HUES6 (cell line): ENCODE measurements around the gene TAF3.

Source experiments
- H3K27ac ChIP-seq: 2 replicates; pipeline ENCODE4 v1.7.0; 2013; ENCODE audit warnings: low read depth, mild to moderate bottlenecking, low read length, inconsistent platforms
- H3K27me3 ChIP-seq: 2 replicates; pipeline ENCODE4 v1.6.1; 2013; ENCODE audit warnings: low read length; ENCODE audit not compliant: control insufficient read depth, insufficient read depth
- H3K36me3 ChIP-seq: 2 replicates; pipeline ENCODE4 v1.6.1; 2013; ENCODE audit warnings: low read length; ENCODE audit not compliant: control insufficient read depth, insufficient read depth
- H3K4me1 ChIP-seq: 2 replicates; pipeline ENCODE4 v1.6.1; 2013; ENCODE audit warnings: low read length; ENCODE audit not compliant: control insufficient read depth, insufficient read depth
- H3K4me3 ChIP-seq: 2 replicates; pipeline ENCODE4 v1.5.1; 2013; ENCODE audit warnings: low read depth, low read length
- H3K9ac ChIP-seq: one replicate; pipeline ENCODE4 v1.6.1; 2013; ENCODE audit warnings: mild to moderate bottlenecking, low read length
- H3K9me3 ChIP-seq: 2 replicates; pipeline ENCODE4 v1.6.1; 2013; ENCODE audit warnings: low read depth, low read length; ENCODE audit not compliant: control insufficient read depth, insufficient read depth

TAF3 gene

GRCh38 chr10:7876541-7877127, 58.3 kb downstream of the TAF3 start:
- no peaks in the 10 kb centered on the region for H3K4me1 ChIP-seq
- no peak overlapping the region for H3K4me3 ChIP-seq
- no peaks in the 10 kb centered on the region for H3K36me3 ChIP-seq
- no peaks in the 10 kb centered on the region for H3K9me3 ChIP-seq
- H3K27ac ChIP-seq, result no peak overlapping the region
- no peaks in the 10 kb centered on the region for H3K27me3 ChIP-seq
- no peak overlapping the region for H3K9ac ChIP-seq

- H3K27me3 ChIP-seq, result no peaks in the 10 kb centered on the region
- no peaks in the 10 kb centered on the region for H3K4me1 ChIP-seq
- no peak overlapping the region for H3K27ac ChIP-seq
Measured at GRCh38 chr10:7881119-7881518, 62.8 kb downstream of the TAF3 start.

DNA sequence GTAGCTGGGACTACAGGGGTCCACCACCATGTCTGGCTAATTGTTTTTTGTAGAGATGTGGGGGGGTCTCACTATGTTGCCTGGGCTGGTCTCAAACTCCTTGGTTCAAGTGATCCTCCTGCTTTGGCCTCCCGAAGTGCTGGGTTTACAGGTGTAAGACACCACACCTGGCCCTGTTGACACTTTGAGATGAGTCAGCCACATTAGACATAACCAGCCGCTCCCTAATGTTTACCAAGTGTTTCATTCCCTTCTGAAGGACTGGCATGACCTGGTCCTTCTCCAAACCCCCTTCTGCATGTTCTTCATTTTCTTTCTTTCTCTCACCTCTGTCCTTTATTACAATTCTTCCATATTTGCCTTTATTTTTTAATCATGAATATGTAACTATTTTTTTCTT, 67.8 kb downstream of the TAF3 start:
- no peaks in the 10 kb centered on the region for H3K9me3 ChIP-seq
- no peaks in the 10 kb centered on the region for H3K27me3 ChIP-seq
- no peaks in the 10 kb centered on the region for H3K36me3 ChIP-seq
- H3K27ac ChIP-seq, result no peak overlapping the region
- H3K4me3 ChIP-seq, result no peak overlapping the region
- H3K9ac ChIP-seq, result no peak overlapping the region
- H3K4me1 ChIP-seq, result peaks cover 4% of the 10 kb centered on the region; the same call in 1 of the 2 replicates

More at GRCh38 chr10:7881119-7881518, 62.8 kb downstream of the TAF3 start:
- Histone ChIP-seq H3K36me3 (no peaks in the 10 kb centered on the region), H3K4me3 (no peak overlapping the region), H3K9me3 (no peaks in the 10 kb centered on the region), H3K9ac (no peak overlapping the region)

DNA sequence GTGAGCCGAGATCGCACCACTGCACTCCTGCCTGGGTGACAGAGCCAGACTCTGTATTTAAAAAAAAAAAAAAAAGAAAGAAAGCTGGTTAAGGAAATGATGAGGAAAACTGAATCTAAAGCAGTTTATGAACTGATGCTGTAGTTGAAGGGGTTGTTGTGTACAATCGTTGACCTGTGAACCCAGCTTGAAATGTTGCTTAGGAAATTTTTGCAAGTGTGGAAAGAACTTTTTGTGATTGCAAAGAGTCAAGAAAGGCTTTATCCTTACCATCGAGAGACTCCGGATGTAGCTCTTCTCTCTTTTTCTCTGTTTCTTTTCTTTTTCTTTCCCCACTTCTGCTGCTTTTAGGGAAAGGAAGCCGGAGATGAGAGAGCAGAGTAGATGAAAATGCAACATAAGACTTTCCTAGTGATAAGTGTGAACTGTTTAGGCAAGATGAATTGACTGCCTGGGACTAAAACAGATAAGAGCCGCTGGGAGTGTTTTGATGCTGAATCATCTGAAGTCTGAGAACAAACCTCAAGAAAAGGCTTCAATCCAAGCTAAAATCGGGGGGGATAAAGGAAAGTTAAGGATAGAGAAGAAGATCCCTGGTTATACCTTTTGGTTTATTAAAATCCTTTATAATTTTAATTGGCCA, 69.0 kb downstream of the TAF3 start:
- peaks cover 4% of the 10 kb centered on the region; the same call in 1 of the 2 replicates for H3K4me1 ChIP-seq
- no peaks in the 10 kb centered on the region for H3K27me3 ChIP-seq
- H3K9ac ChIP-seq, result no peak overlapping the region
- H3K9me3 ChIP-seq, result no peaks in the 10 kb centered on the region
- no peak overlapping the region for H3K4me3 ChIP-seq
- H3K36me3 ChIP-seq, result no peaks in the 10 kb centered on the region
- no peak overlapping the region for H3K27ac ChIP-seq

GRCh38 chr10:7889947-7890542, 71.7 kb downstream of the TAF3 start:
- Histone ChIP-seq H3K4me1 (peaks cover 4% of the 10 kb centered on the region; the same call in 1 of the 2 replicates), H3K9me3 (no peaks in the 10 kb centered on the region), H3K27me3 (no peaks in the 10 kb centered on the region), H3K9ac (no peak overlapping the region), H3K36me3 (no peaks in the 10 kb centered on the region), H3K27ac (no peak overlapping the region), H3K4me3 (no peak overlapping the region)

GRCh38 chr10:7890781-7891180, 72.5 kb downstream of the TAF3 start:
- no peaks in the 10 kb centered on the region for H3K9me3 ChIP-seq
- no peak overlapping the region for H3K9ac ChIP-seq
- no peaks in the 10 kb centered on the region for H3K36me3 ChIP-seq
- H3K4me1 ChIP-seq, result peaks cover 4% of the 10 kb centered on the region; the same call in 1 of the 2 replicates
- no peak overlapping the region for H3K27ac ChIP-seq
- H3K4me3 ChIP-seq, result no peak overlapping the region
- H3K27me3 ChIP-seq, result no peaks in the 10 kb centered on the region

GRCh38 chr10:7891634-7892033, 73.3 kb downstream of the TAF3 start:
- H3K4me1 ChIP-seq, result peaks cover 4% of the 10 kb centered on the region; the same call in 1 of the 2 replicates
- no peak overlapping the region for H3K27ac ChIP-seq
- H3K9me3 ChIP-seq, result no peaks in the 10 kb centered on the region
- no peaks in the 10 kb centered on the region for H3K27me3 ChIP-seq
- no peak overlapping the region for H3K4me3 ChIP-seq
- H3K9ac ChIP-seq, result no peak overlapping the region
- H3K36me3 ChIP-seq, result 0 out of 2 replicates have a peak, but pooled peaks cover under 1% of the 10 kb centered on the region

- Histone ChIP-seq H3K27ac (no peak overlapping the region), H3K27me3 (no peaks in the 10 kb centered on the region), H3K36me3 (0 out of 2 replicates have a peak, but pooled peaks cover 4% of the 10 kb centered on the region), H3K9me3 (no peaks in the 10 kb centered on the region), H3K4me3 (no peak overlapping the region), H3K4me1 (peaks cover 3% of the 10 kb centered on the region; the same call in 1 of the 2 replicates), H3K9ac (no peak overlapping the region)
Measured at GRCh38 chr10:7892146-7892545, 73.8 kb downstream of the TAF3 start.

GRCh38 chr10:7895699-7896090, 77.4 kb downstream of the TAF3 start:
- H3K36me3 ChIP-seq, result 0 out of 2 replicates have a peak, but pooled peaks cover 4% of the 10 kb centered on the region

GRCh38 chr10:7896297-7896696, 78.0 kb downstream of the TAF3 start:
- Histone ChIP-seq H3K27me3 (no peaks in the 10 kb centered on the region), H3K9me3 (no peaks in the 10 kb centered on the region), H3K4me1 (no peaks in the 10 kb centered on the region), H3K36me3 (0 out of 2 replicates have a peak, but pooled peaks cover 4% of the 10 kb centered on the region), H3K27ac (no peak overlapping the region), H3K9ac (no peak overlapping the region), H3K4me3 (no peak overlapping the region)

More at GRCh38 chr10:7895699-7896090, 77.4 kb downstream of the TAF3 start:
- Histone ChIP-seq H3K4me1 (no peaks in the 10 kb centered on the region), H3K9ac (no peak overlapping the region), H3K27ac (no peak overlapping the region), H3K4me3 (no peak overlapping the region), H3K9me3 (no peaks in the 10 kb centered on the region), H3K27me3 (no peaks in the 10 kb centered on the region)

DNA sequence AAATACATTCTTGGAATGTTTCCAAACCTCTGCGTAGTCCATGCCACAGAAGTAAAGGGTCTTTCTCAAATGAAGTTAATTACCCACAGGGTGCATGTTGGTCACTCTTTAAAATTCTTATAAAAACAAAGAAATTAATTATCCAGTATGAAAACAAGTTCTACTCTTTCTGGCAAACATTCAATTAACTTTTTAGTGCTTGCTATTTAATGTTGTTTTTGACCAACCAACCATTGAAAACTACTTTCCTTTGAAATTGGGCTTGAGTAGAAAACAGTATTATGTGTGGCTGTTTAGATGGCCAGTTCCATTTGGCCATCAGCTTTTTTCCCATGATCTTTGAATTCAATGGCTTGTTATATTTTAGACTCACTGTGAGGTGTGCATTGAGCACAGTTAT, 83.0 kb downstream of the TAF3 start:
- H3K4me3 ChIP-seq, result no peak overlapping the region

More for the DNA sequence above, 83.0 kb downstream of the TAF3 start:
- no peaks in the 10 kb centered on the region for H3K27me3 ChIP-seq
- H3K36me3 ChIP-seq, result 0 out of 2 replicates have a peak, but pooled peaks cover 4% of the 10 kb centered on the region
- H3K4me1 ChIP-seq, result no peaks in the 10 kb centered on the region
- no peaks in the 10 kb centered on the region for H3K9me3 ChIP-seq
- H3K27ac ChIP-seq, result no peak overlapping the region
- no peak overlapping the region for H3K9ac ChIP-seq
